T-helper 2 cell treated with Interferon-gamma antibody and Interleukin-4, amounts not matched to agents 100 ng/mL and 5 ng/mL, for 36 hours (primary cell): ENCODE results near the gene NLGN1. TPM values are rescaled to one million over a fixed set of nuclear protein-coding genes. Genes with fewer than 3 reads are reported as not detected.

Experiments
- intact Hi-C: fragments of 100-400 bp; cut with micrococcal nuclease; formaldehyde crosslinking; loops from one replicate; pipeline ENCODE4 v1.15.1; 2023
- total RNA-seq: library from RNA; stranded (reverse); gene quantifications from 2 replicates; pipeline ENCODE4 v1.2.3, GENCODE V29; 2022

NLGN1 gene
- total RNA-seq, 1 donor from 2014 or later, result not detected

GRCh38 chr3:173706630-173707029 is 309.1 kb downstream of the NLGN1 start:
- intact Hi-C loops, result no loop called here

- intact Hi-C loops, result no loop called here
These were observed 310.6 kb downstream of the NLGN1 start for GRCh38 chr3:173708191-173708590.

GRCh38 chr3:173709026-173709425 is 311.5 kb downstream of the NLGN1 start:
- intact Hi-C loops, result no loop called here

GRCh38 chr3:173711619-173712018 is 314.1 kb downstream of the NLGN1 start:
- intact Hi-C loops, result no loop called here

GRCh38 chr3:173719585-173719984 is 322.0 kb downstream of the NLGN1 start:
- intact Hi-C loops, result no loop called here

GRCh38 chr3:173725507-173725906 is 328.0 kb downstream of the NLGN1 start:
- intact Hi-C loops, result no loop called here

- intact Hi-C loops, result no loop called here
These were observed 332.8 kb downstream of the NLGN1 start for GRCh38 chr3:173730391-173730790.

- intact Hi-C loops, result no loop called here
These were observed 334.7 kb downstream of the NLGN1 start for GRCh38 chr3:173732237-173732636.

GRCh38 chr3:173733029-173733652 is 335.6 kb downstream of the NLGN1 start:
- intact Hi-C loops, result no loop called here

GRCh38 chr3:173734473-173734872 is 336.9 kb downstream of the NLGN1 start:
- intact Hi-C loops, result no loop called here

- intact Hi-C loops, result no loop called here
These were observed 337.4 kb downstream of the NLGN1 start for GRCh38 chr3:173734895-173735294.

- intact Hi-C loops, result no loop called here
These were observed 338.3 kb downstream of the NLGN1 start for GRCh38 chr3:173735841-173736240.

- intact Hi-C loops, result no loop called here
These were observed 339.7 kb downstream of the NLGN1 start for GRCh38 chr3:173737167-173737808.

- intact Hi-C loops, result no loop called here
These were observed 342.2 kb downstream of the NLGN1 start for GRCh38 chr3:173739726-173740125.

GRCh38 chr3:173742491-173742890 is 344.9 kb downstream of the NLGN1 start:
- intact Hi-C loops, result no loop called here

- intact Hi-C loops, result no loop called here
These were observed 345.6 kb downstream of the NLGN1 start for GRCh38 chr3:173743111-173743510.

- intact Hi-C loops, result no loop called here
These were observed 346.0 kb downstream of the NLGN1 start for GRCh38 chr3:173743516-173743915.

GRCh38 chr3:173744479-173744878 is 346.9 kb downstream of the NLGN1 start:
- intact Hi-C loops, result no loop called here

GRCh38 chr3:173744895-173745294 is 347.4 kb downstream of the NLGN1 start:
- intact Hi-C loops, result no loop called here

GRCh38 chr3:173745952-173746682 is 348.6 kb downstream of the NLGN1 start:
- intact Hi-C loops, result no loop called here

GRCh38 chr3:173747427-173747826 is 349.9 kb downstream of the NLGN1 start:
- intact Hi-C loops, result no loop called here

- intact Hi-C loops, result no loop called here
These were observed 350.6 kb downstream of the NLGN1 start for GRCh38 chr3:173748105-173748504.

- intact Hi-C loops, result no loop called here
These were observed 352.6 kb downstream of the NLGN1 start for GRCh38 chr3:173750095-173750494.
